K562 (cell line): ENCODE results near the gene REEP2. TPM values are rescaled to one million over a fixed set of nuclear protein-coding genes. Genes with fewer than 3 reads are reported as not detected.
A peak's percentile ranks its signal among the peaks of the same experiment; 100 is the strongest.

Experiments used
- ATAC-seq: fragments of 200-7000 bp; cut with Tn5 transposase; 3 replicates; pipeline ENCODE4 v1.9.1; 2020; ENCODE audit warnings: moderate library complexity
- BruUV-seq: library from RNA; stranded (reverse); fragments of 400-500 nt; replicated peaks from 2 replicates; lab custom pipeline; 2021; lab: Mats Ljungman, UMichigan
- CTCF ChIA-PET: fragments of 300-600 bp; formaldehyde crosslinking; extraction: SDS; loops from one replicate; lab custom pipeline; 2021; ENCODE audit warnings: low intra/inter-chr PET ratio; lab: Yijun Ruan, JAX
- POLR2A ChIA-PET: fragments of 300-600, 350-650 bp; sonication (Branson Sonifier 250); formaldehyde crosslinking; extraction: SDS; loops from one replicate; lab custom pipeline; 2021; ENCODE audit warnings: antibody characterized with exemption, inconsistent platforms; lab: Yijun Ruan, JAX
- DNase-seq, 4 experiments: peaks; one replicate each; pipeline versions ENCODE4 v3.0.0 to v3.0.0-alpha.2; 2011 to 2018; ENCODE audit warnings: low spot score in 3 of 4, mixed read lengths in 3 of 4; ENCODE audit errors: extremely low read depth in 1 of 4
- FAIRE-seq: peaks from 2 replicates; lab custom pipeline; 2011; peaks lifted over from hg19 to GRCh38; lab: Jason Lieb, UNC
- H2AFZ ChIP-seq: 2 replicates; pipeline ENCODE4 v1.6.0; 2011; ENCODE audit warnings: low read depth, low read length, control low read depth, inconsistent platforms
- H3K27ac ChIP-seq: fragments of 200-600 bp; 3 replicates; pipeline ENCODE4 v1.8.0; 2011; ENCODE audit warnings: low read depth, mild to moderate bottlenecking, control low read depth, inconsistent platforms, low read length, moderate library complexity, mixed read lengths; ENCODE audit errors: extremely low read depth
- H3K27me3 ChIP-seq, 2 experiments: fragments of 300-600 bp in 1 of 2; 2 replicates in 1 of 2; 3 replicates in 1 of 2; pipeline versions ENCODE4 v1.6.0 to v1.8.0; 2011; ENCODE audit warnings: inconsistent platforms in 2 of 2, low read length in 2 of 2, mild to moderate bottlenecking in 1 of 2, mixed read lengths in 1 of 2, moderate library complexity in 1 of 2; ENCODE audit not compliant: control insufficient read depth in 2 of 2, insufficient read depth in 2 of 2
- H3K36me3 ChIP-seq: fragments of 300-600 bp; 3 replicates; pipeline ENCODE4 v1.8.0; 2011; ENCODE audit warnings: mild to moderate bottlenecking, low read length, inconsistent platforms; ENCODE audit not compliant: control insufficient read depth, insufficient read depth
- H3K4me1 ChIP-seq, 2 experiments: fragments of 200-600 bp in 1 of 2; replicated peaks in 1 of 2; 2 replicates in 1 of 2; 3 replicates in 1 of 2; pipeline versions ENCODE4 v1.5.1 to v1.8.0; 2011; ENCODE audit warnings: inconsistent platforms in 2 of 2, low read length in 2 of 2, mild to moderate bottlenecking in 1 of 2, mixed read lengths in 1 of 2, moderate library complexity in 1 of 2; ENCODE audit not compliant: control insufficient read depth in 2 of 2, insufficient read depth in 2 of 2
- H3K4me2 ChIP-seq: 2 replicates; pipeline ENCODE4 v1.6.1; 2011; ENCODE audit warnings: low read length, control low read depth, inconsistent platforms, mixed read lengths; ENCODE audit not compliant: insufficient read depth
- H3K4me3 ChIP-seq: fragments of 200-600 bp; sonication (generic), shearing (Covaris generic); 2 replicates; pipeline ENCODE4 v1.5.1; 2016; ENCODE audit warnings: control low read depth, inconsistent platforms
- H3K79me2 ChIP-seq: fragments of 200-600 bp; 3 replicates; pipeline ENCODE4 v1.8.0; 2011; ENCODE audit warnings: low read length, inconsistent platforms; ENCODE audit not compliant: control insufficient read depth, insufficient read depth
- H3K9ac ChIP-seq, 2 experiments: 2 replicates each; pipeline versions ENCODE4 v1.6.0 to v1.6.1; 2011; ENCODE audit warnings: low read depth in 2 of 2, low read length in 2 of 2, control low read depth in 1 of 2, inconsistent platforms in 1 of 2, mild to moderate bottlenecking in 1 of 2, mixed read lengths in 1 of 2; ENCODE audit not compliant: insufficient read depth in 1 of 2
- H3K9me1 ChIP-seq: one replicate; pipeline ENCODE4 v1.6.0; 2011; ENCODE audit warnings: inconsistent platforms, mild to moderate bottlenecking, low read length, moderate library complexity; ENCODE audit not compliant: control insufficient read depth, insufficient read depth
- H3K9me3 ChIP-seq: replicated peaks from 2 replicates; pipeline ENCODE4 v1.5.1; 2011; ENCODE audit warnings: low read depth, low read length, inconsistent platforms; ENCODE audit not compliant: control insufficient read depth, insufficient read depth
- H4K20me1 ChIP-seq: replicated peaks from 2 replicates; pipeline ENCODE4 v1.6.1; 2011; ENCODE audit warnings: low read length, inconsistent platforms, mixed read lengths; ENCODE audit not compliant: control insufficient read depth, insufficient read depth
- BCOR ChIP-seq: fragments of 450-650 bp; IDR thresholded peaks from 2 replicates; pipeline ENCODE4 v1.6.1; 2016
- CBX8 ChIP-seq: fragments of 200-600 bp; sonication (generic); IDR thresholded peaks from 2 replicates; pipeline ENCODE4 v1.6.1; 2012; ENCODE audit warnings: borderline replicate concordance, mixed run types, low read depth, mild to moderate bottlenecking, moderate library complexity, mixed read lengths, low read length, control low read depth, inconsistent platforms; ENCODE audit not compliant: poor library complexity, severe bottlenecking; ENCODE audit errors: extremely low read depth
- FOS ChIP-seq: IDR thresholded peaks from 3 replicates; pipeline ENCODE4 v1.6.1; 2011; ENCODE audit not compliant: insufficient read length; ENCODE audit errors: extremely low read depth
- FOXA3 ChIP-seq, 2 experiments: fragments of 450-650 bp in 1 of 2; sonication (generic) in 1 of 2; formaldehyde crosslinking; IDR thresholded peaks in 1 of 2; conservative IDR thresholded peaks in 1 of 2; 2 replicates each; pipeline versions ENCODE4 v1.4.0 to v1.8.0; 2020 to 2022; ENCODE audit warnings: mild to moderate bottlenecking in 2 of 2, missing genetic modification reagents in 1 of 2
- HDAC8 ChIP-seq: fragments of 450-650 bp; IDR thresholded peaks from 2 replicates; pipeline ENCODE4 v1.6.1; 2016; ENCODE audit warnings: mild to moderate bottlenecking, missing genetic modification characterization, moderate library complexity, missing compliant biosample characterization
- MTA1 ChIP-seq: fragments of 450-650 bp; IDR thresholded peaks from 2 replicates; pipeline ENCODE4 v1.6.1; 2017; ENCODE audit warnings: borderline replicate concordance
- SAP30 ChIP-seq: fragments of 200-600 bp; sonication (generic); IDR thresholded peaks from 2 replicates; pipeline ENCODE4 v1.6.1; 2012; ENCODE audit warnings: borderline replicate concordance, low read depth, mild to moderate bottlenecking, moderate library complexity, low read length, control low read depth, inconsistent platforms; ENCODE audit not compliant: insufficient read depth, poor library complexity, severe bottlenecking
- SMAD3 ChIP-seq: fragments of 450-650 bp; formaldehyde crosslinking; conservative IDR thresholded peaks from 2 replicates; pipeline ENCODE4 v1.4.0; 2020; ENCODE audit warnings: mild to moderate bottlenecking
- WGBS: fragments of 100-300 bp; shearing (Covaris generic); methylation state at CpG from one replicate; pipeline ENCODE4 v1.1.6; 2016; ENCODE audit warnings: low coverage, mixed read lengths; ENCODE audit not compliant: insufficient coverage; ENCODE audit errors: missing lambda C conversion rate; 5-methylcytosine and 5-hydroxymethylcytosine counted together
- in situ Hi-C: fragments of 300-500 bp; cut with MboI; formaldehyde crosslinking; loops from 4 replicates; pipeline ENCODE4 v1.15.0; 2018; ENCODE audit warnings: inconsistent platforms, mixed read lengths
- intact Hi-C: fragments of 100-400 bp; cut with micrococcal nuclease; formaldehyde crosslinking; loops from 2 replicates; pipeline ENCODE4 v1.14.2; 2022
- polyA plus RNA-seq, 8 experiments: library from polyadenylated mRNA; depleted of rRNA in 4 of 8; stranded (reverse) in 5 of 8; unstranded in 3 of 8; fragments of >200 nt; fragmentation: Nextera tagmentation in 2 of 8; fragmentation: Illumina TruSeq in 1 of 8; extraction: Ambion mirVana in 2 of 8; extraction: Trizol in 1 of 8; gene quantifications; 2 replicates each; pipeline versions ENCODE4 v1.2.1 to v1.2.3, GENCODE V29; 2011 to 2014; ENCODE audit warnings: inconsistent platforms in 1 of 8, missing spikeins in 1 of 8
- total RNA-seq, 7 experiments: library from RNA; depleted of rRNA in 6 of 7; stranded (reverse); fragments of >200 nt in 6 of 7; fragmentation: Illumina TruSeq in 2 of 7; extraction: Trizol in 2 of 7; gene quantifications; 2 replicates each; pipeline versions ENCODE4 v1.2.1 to v1.2.3, GENCODE V29; 2011 to 2021; ENCODE audit warnings: low replicate concordance in 1 of 7
- TF ChIP-seq, protein P1 (sequence below): fragments of 450-650 bp; IDR thresholded peaks from 2 replicates; pipeline ENCODE4 v1.6.1; 2016; ENCODE audit warnings: mild to moderate bottlenecking, moderate library complexity
- TF ChIP-seq, protein P2 (sequence below): sonication (generic); formaldehyde crosslinking; IDR thresholded peaks from 2 replicates; pipeline ENCODE4 v1.9.0; 2022; ENCODE audit warnings: mild to moderate bottlenecking, missing genetic modification reagents

Gene REEP2
- total and polyA plus RNA-seq, 9 of the 15 experiments (the other 6 are each of a cell fraction or from before 2014, with no cell fraction given): 0.03 to 1.1 (median 0.12) TPM; not detected in 1

DNA sequence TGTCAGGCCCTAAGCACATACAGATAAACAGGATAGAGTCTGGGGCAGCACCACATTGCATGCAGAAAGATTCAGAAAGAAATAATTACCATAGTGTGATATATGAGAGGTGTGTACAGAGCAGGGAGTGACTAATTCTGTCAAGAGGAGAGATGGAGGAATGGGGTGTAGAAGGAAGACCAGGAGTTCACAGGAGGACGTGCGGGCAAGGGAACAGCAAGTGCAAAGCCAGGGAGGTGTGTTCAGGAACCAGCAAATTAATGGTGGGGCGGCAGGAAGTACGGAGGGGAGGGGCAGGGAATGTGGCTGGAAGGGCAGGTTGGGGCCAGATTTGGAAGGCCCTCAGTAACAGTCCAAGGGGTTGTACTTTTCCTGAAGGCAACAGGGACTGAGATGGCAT lies 43.8 kb downstream of the REEP2 start:
- Histone ChIP-seq H3K9me3 (no peaks in the 10 kb centered on the region), H3K4me2 (no peak overlapping the region), H3K27ac (no peak overlapping the region), H3K4me3 (no peak overlapping the region), H4K20me1 (no peaks in the 10 kb centered on the region), H3K79me2 (no peaks in the 10 kb centered on the region), H3K36me3 (no peaks in the 10 kb centered on the region), H3K9ac (no peak overlapping the region; a peak in 1 of 4 replicates), H3K27me3 (no peaks in the 10 kb centered on the region), H3K9me1 (no peaks in the 10 kb centered on the region), H3K4me1 (peaks cover 4 to 5% of the 10 kb centered on the region in 2 experiments; a peak in 4 of 5 replicates), H2AFZ (no peak overlapping the region)
- BruUV-seq: no TSS peak
- no peak for FAIRE-seq
- intact Hi-C loops (no loop called here), in situ Hi-C loops (no loop called here)
- ChIA-PET CTCF (no interaction called here), POLR2A (interaction anchor here (0.8 to 1.7 kb wide), 4 partner anchors 11 to 290 kb away, joined by 3 to 8 read pairs (median 3); partner anchors contain the start of gene EGR1)
- ATAC-seq: peak; percentile 42
- WGBS: 28% methylated on average over 4 of the region's 4 CpGs
- DNase-seq: no peak
- TF ChIP-seq, protein P1, sequence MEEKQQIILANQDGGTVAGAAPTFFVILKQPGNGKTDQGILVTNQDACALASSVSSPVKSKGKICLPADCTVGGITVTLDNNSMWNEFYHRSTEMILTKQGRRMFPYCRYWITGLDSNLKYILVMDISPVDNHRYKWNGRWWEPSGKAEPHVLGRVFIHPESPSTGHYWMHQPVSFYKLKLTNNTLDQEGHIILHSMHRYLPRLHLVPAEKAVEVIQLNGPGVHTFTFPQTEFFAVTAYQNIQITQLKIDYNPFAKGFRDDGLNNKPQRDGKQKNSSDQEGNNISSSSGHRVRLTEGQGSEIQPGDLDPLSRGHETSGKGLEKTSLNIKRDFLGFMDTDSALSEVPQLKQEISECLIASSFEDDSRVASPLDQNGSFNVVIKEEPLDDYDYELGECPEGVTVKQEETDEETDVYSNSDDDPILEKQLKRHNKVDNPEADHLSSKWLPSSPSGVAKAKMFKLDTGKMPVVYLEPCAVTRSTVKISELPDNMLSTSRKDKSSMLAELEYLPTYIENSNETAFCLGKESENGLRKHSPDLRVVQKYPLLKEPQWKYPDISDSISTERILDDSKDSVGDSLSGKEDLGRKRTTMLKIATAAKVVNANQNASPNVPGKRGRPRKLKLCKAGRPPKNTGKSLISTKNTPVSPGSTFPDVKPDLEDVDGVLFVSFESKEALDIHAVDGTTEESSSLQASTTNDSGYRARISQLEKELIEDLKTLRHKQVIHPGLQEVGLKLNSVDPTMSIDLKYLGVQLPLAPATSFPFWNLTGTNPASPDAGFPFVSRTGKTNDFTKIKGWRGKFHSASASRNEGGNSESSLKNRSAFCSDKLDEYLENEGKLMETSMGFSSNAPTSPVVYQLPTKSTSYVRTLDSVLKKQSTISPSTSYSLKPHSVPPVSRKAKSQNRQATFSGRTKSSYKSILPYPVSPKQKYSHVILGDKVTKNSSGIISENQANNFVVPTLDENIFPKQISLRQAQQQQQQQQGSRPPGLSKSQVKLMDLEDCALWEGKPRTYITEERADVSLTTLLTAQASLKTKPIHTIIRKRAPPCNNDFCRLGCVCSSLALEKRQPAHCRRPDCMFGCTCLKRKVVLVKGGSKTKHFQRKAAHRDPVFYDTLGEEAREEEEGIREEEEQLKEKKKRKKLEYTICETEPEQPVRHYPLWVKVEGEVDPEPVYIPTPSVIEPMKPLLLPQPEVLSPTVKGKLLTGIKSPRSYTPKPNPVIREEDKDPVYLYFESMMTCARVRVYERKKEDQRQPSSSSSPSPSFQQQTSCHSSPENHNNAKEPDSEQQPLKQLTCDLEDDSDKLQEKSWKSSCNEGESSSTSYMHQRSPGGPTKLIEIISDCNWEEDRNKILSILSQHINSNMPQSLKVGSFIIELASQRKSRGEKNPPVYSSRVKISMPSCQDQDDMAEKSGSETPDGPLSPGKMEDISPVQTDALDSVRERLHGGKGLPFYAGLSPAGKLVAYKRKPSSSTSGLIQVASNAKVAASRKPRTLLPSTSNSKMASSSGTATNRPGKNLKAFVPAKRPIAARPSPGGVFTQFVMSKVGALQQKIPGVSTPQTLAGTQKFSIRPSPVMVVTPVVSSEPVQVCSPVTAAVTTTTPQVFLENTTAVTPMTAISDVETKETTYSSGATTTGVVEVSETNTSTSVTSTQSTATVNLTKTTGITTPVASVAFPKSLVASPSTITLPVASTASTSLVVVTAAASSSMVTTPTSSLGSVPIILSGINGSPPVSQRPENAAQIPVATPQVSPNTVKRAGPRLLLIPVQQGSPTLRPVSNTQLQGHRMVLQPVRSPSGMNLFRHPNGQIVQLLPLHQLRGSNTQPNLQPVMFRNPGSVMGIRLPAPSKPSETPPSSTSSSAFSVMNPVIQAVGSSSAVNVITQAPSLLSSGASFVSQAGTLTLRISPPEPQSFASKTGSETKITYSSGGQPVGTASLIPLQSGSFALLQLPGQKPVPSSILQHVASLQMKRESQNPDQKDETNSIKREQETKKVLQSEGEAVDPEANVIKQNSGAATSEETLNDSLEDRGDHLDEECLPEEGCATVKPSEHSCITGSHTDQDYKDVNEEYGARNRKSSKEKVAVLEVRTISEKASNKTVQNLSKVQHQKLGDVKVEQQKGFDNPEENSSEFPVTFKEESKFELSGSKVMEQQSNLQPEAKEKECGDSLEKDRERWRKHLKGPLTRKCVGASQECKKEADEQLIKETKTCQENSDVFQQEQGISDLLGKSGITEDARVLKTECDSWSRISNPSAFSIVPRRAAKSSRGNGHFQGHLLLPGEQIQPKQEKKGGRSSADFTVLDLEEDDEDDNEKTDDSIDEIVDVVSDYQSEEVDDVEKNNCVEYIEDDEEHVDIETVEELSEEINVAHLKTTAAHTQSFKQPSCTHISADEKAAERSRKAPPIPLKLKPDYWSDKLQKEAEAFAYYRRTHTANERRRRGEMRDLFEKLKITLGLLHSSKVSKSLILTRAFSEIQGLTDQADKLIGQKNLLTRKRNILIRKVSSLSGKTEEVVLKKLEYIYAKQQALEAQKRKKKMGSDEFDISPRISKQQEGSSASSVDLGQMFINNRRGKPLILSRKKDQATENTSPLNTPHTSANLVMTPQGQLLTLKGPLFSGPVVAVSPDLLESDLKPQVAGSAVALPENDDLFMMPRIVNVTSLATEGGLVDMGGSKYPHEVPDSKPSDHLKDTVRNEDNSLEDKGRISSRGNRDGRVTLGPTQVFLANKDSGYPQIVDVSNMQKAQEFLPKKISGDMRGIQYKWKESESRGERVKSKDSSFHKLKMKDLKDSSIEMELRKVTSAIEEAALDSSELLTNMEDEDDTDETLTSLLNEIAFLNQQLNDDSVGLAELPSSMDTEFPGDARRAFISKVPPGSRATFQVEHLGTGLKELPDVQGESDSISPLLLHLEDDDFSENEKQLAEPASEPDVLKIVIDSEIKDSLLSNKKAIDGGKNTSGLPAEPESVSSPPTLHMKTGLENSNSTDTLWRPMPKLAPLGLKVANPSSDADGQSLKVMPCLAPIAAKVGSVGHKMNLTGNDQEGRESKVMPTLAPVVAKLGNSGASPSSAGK: no peak
- TF ChIP-seq, protein P2, sequence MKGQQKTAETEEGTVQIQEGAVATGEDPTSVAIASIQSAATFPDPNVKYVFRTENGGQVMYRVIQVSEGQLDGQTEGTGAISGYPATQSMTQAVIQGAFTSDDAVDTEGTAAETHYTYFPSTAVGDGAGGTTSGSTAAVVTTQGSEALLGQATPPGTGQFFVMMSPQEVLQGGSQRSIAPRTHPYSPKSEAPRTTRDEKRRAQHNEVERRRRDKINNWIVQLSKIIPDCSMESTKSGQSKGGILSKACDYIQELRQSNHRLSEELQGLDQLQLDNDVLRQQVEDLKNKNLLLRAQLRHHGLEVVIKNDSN (CRISPR knock-in tag): no peak
- TF ChIP-seq SAP30: no peak
- TF ChIP-seq FOS: no peak
- TF ChIP-seq SMAD3: no peak
- TF ChIP-seq MTA1: no peak
- TF ChIP-seq HDAC8 (tag): no peak
- TF ChIP-seq FOXA3 (CRISPR knock-in tag; conservative IDR thresholded peaks at IDR 0.05 in 1 of 2, IDR thresholded peaks at IDR 0.05 in 1 of 2): no peak
- TF ChIP-seq CBX8: no peak
- no peak for TF ChIP-seq BCOR
